ENCODE measurements around the gene PLEKHM2.

PLEKHM2 gene

DNA sequence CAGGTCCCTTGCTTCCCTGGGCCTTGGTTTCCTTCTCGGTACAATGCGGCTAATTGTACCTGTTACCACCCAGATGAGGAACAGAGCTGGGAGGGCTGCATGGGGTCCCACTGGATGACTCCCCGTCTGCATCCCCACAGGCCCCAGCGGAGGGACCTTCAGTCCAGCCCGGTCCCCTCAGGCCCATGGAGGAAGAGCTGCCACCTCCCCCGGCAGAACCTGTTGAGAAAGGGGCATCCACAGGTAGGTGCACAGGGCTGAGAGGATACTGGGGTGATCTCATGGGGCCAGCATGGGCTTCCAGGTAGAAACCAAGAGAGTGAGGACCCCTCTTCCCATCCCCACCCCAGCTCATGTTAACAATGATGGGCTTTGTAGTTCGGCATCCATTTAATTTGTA lies 84.3 kb downstream of the PLEKHM2 start:
- Histone ChIP-seq H3K27me3 (ENCODE audit: insufficient read depth, poor library complexity, severe bottlenecking) (peaks cover 9% of the 10 kb centered on the region), H3K27ac (replicated peaks) (no peak overlapping the region), H3K4me3 (replicated peaks; ENCODE audit: insufficient read depth, low read length) (no peak overlapping the region)
- no peak for DNase-seq (ENCODE audit: low read depth in 1 of 2, low spot score in 1 of 2)
- no peak for TF ChIP-seq GABPA (IDR thresholded peaks at IDR 0.05; ENCODE audit: low read depth)
- TF ChIP-seq, protein P1, sequence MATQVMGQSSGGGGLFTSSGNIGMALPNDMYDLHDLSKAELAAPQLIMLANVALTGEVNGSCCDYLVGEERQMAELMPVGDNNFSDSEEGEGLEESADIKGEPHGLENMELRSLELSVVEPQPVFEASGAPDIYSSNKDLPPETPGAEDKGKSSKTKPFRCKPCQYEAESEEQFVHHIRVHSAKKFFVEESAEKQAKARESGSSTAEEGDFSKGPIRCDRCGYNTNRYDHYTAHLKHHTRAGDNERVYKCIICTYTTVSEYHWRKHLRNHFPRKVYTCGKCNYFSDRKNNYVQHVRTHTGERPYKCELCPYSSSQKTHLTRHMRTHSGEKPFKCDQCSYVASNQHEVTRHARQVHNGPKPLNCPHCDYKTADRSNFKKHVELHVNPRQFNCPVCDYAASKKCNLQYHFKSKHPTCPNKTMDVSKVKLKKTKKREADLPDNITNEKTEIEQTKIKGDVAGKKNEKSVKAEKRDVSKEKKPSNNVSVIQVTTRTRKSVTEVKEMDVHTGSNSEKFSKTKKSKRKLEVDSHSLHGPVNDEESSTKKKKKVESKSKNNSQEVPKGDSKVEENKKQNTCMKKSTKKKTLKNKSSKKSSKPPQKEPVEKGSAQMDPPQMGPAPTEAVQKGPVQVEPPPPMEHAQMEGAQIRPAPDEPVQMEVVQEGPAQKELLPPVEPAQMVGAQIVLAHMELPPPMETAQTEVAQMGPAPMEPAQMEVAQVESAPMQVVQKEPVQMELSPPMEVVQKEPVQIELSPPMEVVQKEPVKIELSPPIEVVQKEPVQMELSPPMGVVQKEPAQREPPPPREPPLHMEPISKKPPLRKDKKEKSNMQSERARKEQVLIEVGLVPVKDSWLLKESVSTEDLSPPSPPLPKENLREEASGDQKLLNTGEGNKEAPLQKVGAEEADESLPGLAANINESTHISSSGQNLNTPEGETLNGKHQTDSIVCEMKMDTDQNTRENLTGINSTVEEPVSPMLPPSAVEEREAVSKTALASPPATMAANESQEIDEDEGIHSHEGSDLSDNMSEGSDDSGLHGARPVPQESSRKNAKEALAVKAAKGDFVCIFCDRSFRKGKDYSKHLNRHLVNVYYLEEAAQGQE (IDR thresholded peaks at IDR 0.05; ENCODE audit: insufficient replicate concordance, low read depth) = no peak
- TF ChIP-seq SPI1 (IDR thresholded peaks at IDR 0.05; ENCODE audit: borderline replicate concordance, low read depth) = no peak
- TF ChIP-seq POLR2AphosphoS5 (IDR thresholded peaks at IDR 0.05; ENCODE audit: low read depth) = no peak
- TF ChIP-seq, protein P2, sequence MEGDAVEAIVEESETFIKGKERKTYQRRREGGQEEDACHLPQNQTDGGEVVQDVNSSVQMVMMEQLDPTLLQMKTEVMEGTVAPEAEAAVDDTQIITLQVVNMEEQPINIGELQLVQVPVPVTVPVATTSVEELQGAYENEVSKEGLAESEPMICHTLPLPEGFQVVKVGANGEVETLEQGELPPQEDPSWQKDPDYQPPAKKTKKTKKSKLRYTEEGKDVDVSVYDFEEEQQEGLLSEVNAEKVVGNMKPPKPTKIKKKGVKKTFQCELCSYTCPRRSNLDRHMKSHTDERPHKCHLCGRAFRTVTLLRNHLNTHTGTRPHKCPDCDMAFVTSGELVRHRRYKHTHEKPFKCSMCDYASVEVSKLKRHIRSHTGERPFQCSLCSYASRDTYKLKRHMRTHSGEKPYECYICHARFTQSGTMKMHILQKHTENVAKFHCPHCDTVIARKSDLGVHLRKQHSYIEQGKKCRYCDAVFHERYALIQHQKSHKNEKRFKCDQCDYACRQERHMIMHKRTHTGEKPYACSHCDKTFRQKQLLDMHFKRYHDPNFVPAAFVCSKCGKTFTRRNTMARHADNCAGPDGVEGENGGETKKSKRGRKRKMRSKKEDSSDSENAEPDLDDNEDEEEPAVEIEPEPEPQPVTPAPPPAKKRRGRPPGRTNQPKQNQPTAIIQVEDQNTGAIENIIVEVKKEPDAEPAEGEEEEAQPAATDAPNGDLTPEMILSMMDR (IDR thresholded peaks at IDR 0.05; ENCODE audit: insufficient read depth, low read length) = no peak

DNA sequence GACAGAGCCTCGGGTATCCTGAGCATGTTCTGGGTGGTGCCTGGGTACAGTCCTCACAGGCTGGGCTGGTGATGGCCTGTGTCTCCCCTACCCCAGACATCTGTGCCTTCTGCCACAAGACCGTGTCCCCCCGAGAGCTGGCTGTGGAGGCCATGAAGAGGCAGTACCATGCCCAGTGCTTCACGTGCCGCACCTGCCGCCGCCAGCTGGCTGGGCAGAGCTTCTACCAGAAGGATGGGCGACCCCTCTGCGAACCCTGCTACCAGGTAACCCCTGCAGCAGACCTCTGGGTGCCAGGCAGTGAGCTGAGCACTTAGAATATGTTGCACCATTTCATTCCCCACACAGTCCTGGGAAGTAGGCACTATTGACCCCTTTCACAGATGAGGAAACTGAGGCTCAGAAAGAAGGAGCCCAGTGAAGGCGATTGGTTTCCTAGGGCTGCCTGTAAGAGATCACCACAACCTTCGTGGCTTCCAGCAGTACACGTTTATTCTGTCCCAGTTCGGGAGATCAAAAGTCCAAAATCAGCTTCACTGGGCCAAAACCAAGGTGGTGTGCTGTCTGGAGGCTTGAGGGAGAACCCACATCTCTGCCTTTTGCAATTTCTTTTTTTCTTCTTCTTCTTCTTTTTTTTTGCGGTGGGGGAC lies 86.3 kb downstream of the PLEKHM2 start:
- TF ChIP-seq, protein P2 (IDR thresholded peaks at IDR 0.05; ENCODE audit: insufficient read depth, low read length) = no peak
- TF ChIP-seq, protein P1 (IDR thresholded peaks at IDR 0.05; ENCODE audit: insufficient replicate concordance, low read depth) = no peak
- no peak for TF ChIP-seq GABPA (IDR thresholded peaks at IDR 0.05; ENCODE audit: low read depth)
- no peak for TF ChIP-seq SPI1 (IDR thresholded peaks at IDR 0.05; ENCODE audit: borderline replicate concordance, low read depth)
- TF ChIP-seq POLR2AphosphoS5 (IDR thresholded peaks at IDR 0.05; ENCODE audit: low read depth) = no peak
- H3K27me3 ChIP-seq (ENCODE audit: insufficient read depth, poor library complexity, severe bottlenecking) = no peaks in the 10 kb centered on the region
- no peak for DNase-seq (ENCODE audit: low read depth in 1 of 2, low spot score in 1 of 2)

DNA sequence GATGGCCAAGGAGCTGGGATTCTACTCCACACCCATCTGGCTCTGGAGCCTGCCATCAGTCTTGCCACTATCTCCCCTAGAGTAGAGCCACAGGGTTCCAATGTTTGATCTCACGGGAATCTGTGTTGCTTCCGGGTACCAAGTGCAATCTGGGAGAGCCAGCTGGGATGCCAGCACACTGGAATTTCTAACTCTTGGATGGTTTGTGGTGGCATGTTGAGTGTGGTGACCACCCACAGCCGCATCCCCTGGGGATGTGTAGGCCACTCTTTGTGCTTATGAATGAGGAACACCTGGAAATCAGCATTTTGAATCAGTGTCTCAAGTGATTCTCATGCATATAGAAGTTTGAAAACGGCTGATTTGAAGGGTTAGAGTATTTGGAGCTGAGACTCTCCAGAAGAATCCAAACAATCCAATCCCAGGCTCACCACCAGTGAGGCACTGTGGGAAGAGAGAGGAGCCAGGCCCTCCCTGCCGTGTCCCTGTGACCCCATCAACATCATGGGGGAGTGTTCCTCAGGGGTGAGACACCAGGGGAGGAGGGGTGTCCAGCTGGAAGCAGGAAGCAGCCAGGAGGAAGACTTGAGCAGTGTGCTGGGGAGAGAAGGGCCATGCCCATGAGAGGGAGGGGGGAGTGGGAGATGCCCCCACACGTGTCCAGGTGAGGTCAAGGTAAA lies 87.9 kb downstream of the PLEKHM2 start:
- Histone ChIP-seq H3K27ac (replicated peaks) (no peak overlapping the region), H3K27me3 (ENCODE audit: insufficient read depth, poor library complexity, severe bottlenecking) (no peaks in the 10 kb centered on the region), H3K4me3 (replicated peaks; ENCODE audit: insufficient read depth, low read length) (no peak overlapping the region)
- TF ChIP-seq, protein P2 (IDR thresholded peaks at IDR 0.05; ENCODE audit: insufficient read depth, low read length) = no peak
- no peak for TF ChIP-seq POLR2AphosphoS5 (IDR thresholded peaks at IDR 0.05; ENCODE audit: low read depth)
- no peak for TF ChIP-seq GABPA (IDR thresholded peaks at IDR 0.05; ENCODE audit: low read depth)
- TF ChIP-seq SPI1 (IDR thresholded peaks at IDR 0.05; ENCODE audit: borderline replicate concordance, low read depth) = no peak
- TF ChIP-seq, protein P1 (IDR thresholded peaks at IDR 0.05; ENCODE audit: insufficient replicate concordance, low read depth) = no peak
- DNase-seq (ENCODE audit: low read depth in 1 of 2, low spot score in 1 of 2) = no peak

More for the DNA sequence above, 86.3 kb downstream of the PLEKHM2 start:
- H3K27ac ChIP-seq (replicated peaks) = no peak overlapping the region
- no peak overlapping the region for H3K4me3 ChIP-seq (replicated peaks; ENCODE audit: insufficient read depth, low read length)

All from HL-60 (cell line).